ENCODE results near the gene SPNS2.

GRCh38 chr17:4541328-4542002 is 42.8 kb downstream of the SPNS2 start:
- TF ChIP-seq CTCF (IDR thresholded peaks at IDR 0.05) (no peak), POLR2A (IDR thresholded peaks at IDR 0.05) (no peak)

Measured in Peyer's patch (tissue), 4 donors.